GM21515 (cell line): Measurements from ENCODE around the gene MRGPRE.
"Not testable (repeated sequence)": the region's sequence is repeated elsewhere in the genome, so short reads cannot be mapped to it uniquely, and the experiment has no call there.

Experiments used
- ATAC-seq: cut with Tn5 transposase; IDR thresholded peaks from one replicate; pipeline ENCODE4 v1.9.1; 2021; ENCODE audit not compliant: unreplicated experiment

The MRGPRE gene, protein sequence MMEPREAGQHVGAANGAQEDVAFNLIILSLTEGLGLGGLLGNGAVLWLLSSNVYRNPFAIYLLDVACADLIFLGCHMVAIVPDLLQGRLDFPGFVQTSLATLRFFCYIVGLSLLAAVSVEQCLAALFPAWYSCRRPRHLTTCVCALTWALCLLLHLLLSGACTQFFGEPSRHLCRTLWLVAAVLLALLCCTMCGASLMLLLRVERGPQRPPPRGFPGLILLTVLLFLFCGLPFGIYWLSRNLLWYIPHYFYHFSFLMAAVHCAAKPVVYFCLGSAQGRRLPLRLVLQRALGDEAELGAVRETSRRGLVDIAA

DNA sequence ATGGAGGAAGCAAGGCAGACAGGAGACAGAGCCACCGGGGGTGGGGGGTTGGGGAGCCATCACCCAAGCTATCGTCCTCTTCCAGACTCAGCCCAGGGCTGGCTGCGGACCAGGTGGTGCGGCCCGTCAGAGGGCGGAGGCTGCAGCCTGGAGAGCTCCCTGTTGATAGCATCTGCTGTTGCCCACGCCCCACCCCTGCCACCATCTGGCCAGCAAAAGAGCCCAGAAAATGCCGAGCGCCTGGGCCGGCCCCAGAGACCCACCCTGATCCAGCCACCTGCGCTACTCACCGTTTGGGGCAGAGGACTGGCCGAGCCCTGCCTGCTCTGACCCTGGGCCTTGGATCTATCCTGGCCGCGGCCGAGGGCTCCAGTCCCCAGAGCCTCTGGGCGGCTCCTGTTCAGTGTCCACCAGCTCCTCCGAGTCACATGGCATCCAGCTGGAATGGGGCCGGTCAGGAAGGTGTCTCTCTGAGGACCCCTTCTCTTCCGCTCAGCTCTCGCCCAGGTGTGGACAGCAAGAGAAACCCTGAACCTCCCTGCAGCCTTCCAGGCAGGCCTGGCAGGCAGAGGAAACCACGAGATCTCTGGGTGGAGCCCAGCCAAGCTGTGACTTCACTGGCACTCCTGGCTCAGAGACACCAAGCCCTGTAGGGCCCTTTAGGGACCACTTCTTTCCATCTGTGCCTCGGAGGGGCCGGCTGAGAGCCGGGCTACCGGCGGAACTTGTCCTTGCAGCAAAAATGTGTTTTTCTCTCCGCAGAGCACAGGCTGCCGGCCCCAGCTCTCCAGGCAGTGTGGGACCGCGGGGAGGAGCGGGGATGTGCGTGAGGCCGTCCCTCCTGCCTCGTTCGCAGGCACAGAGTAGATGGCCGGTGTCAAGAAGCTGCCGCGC is at the start of gene MRGPRE:
Gene MRGPRE (minus strand): TSS at position 567 of the 894 bp plus-strand sequence. CDS start 3,618 bp downstream, outside the sequence.
- ATAC-seq: no peak

DNA sequence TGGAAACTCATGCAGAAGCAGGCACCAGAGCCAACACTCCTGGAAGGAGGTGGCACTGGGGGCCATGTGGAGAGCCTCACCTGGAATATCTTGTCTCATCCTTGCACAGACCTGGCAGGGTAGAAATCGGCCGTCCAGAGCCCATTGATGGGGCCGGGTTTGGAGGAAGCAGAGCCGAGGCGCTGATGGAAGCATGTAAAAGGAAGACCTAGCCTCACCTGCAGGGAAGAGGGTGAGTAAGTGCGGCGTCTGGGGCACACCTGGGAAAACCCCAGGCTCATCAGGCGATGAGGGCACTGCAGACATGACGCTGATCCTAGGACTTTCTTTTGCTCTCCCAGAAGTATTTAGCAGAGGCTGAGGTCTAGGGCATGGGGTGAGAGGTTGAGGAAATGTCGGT is 48.9 kb upstream of the MRGPRE start:
- ATAC-seq: not testable (repeated sequence)

DNA sequence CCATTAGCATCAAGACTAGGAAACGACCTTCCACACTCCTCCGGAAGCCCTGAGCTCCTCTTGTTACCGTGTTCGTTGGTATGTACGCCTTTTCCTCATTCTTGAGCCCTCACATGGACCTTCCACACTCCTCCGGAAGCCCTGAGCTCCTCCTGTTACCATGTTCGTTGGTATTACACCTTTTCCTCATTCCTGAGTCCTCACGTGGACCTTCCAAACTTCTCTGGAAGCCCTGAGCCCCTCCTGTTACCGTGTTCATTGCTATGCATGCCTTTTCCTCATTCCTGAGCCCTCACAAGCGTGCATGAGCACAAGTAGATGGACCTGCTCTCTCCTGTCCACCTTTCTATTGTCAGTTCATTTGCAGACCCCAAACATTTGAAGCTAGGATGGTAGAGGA is 48.4 kb upstream of the MRGPRE start:
- not testable (repeated sequence) for ATAC-seq

DNA sequence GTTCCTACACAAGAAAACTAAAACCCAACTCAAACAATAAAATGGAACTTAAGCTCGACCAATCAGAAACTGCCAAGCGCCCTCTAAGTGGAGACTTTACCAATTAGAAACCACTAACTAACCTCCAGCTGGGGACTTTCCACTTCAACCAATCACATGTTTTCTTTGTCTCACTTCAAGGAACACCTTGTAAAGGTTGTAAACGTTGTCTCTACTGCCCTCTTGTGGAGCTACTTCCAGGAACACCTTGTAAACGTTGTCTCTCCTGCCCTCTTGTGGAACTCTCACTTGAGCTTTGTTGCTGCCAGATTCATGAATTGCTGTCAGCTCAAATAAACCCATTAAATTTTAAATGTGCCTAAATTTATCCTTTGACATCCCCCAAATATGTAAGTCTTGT is 46.7 kb upstream of the MRGPRE start:
- not testable (repeated sequence) for ATAC-seq

DNA sequence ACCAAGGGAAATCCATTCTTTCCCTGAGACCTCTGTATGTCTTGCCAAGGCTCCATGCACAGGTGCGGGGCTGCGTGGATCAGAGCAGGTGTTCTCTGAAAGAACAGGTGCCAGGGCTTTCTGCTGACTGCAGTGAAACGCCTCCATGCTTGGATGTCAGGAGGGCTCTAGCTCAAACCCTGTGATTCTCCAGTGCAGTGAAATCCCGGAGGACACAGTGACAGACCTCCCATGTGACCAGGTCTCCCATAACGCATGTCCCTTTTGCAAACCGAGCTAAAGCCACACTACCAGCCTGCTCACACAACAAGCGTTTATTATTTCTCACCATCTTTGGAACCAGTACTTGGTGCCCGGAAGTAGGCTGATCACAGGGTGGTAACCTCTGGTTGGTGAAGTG is 41.4 kb upstream of the MRGPRE start:
- ATAC-seq: not testable (repeated sequence)

DNA sequence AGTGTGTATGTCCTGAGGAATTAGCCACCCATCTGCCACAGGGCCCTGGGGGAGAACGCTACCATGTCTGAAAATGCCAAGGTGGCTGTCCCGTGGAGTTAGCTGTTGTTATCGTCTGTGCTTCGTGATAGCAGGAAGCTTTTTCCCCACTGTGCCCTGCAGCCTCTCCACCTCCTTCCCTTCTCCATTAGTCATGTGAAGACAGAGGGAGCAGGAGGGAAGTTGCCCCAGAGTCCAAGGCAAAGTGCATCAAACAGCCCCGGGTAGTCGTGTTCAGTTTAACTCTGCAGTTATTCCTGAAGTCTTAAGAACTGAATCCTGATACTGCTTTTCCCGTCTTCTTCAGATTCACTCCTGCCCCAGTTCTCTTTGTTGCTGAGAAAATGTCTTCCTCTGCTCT is 30.3 kb upstream of the MRGPRE start:
- not testable (repeated sequence) for ATAC-seq

DNA sequence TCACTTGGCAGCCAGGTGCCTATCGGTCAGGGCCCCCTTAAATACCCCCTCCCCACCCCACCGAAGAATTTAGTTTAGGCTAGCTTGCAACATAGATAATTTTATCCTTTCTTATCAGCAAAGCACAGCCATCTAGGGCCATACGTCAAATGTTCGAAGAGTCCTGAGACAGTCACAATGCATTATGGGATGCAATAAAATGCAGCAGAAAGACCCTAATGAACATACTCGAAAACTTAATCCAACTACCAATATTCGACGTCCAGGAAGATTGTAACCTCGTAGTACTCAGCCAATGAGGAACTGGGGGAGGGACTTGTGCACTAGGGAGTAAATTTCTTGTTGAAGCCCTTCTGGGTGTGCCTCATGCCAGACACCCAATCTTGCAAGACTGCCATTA is 29.6 kb upstream of the MRGPRE start:
- ATAC-seq: not testable (repeated sequence)

DNA sequence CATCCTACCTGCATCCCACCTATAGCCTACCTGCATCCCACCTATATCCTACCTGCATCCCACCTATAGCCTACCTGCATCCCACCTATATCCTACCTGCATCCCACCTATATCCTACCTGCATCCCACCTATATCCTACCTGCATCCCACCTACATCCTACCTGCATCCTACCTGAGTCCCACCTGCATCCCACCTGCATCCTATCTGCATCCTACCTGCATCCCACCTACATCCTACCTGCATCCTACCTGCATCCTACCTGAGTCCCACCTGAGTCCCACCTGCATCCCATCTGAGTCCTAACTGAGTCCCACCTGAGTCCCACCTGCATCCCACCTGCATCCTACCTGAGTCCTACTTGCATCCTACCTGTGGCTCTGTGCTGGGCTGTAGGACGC is 25.3 kb upstream of the MRGPRE start:
- ATAC-seq: not testable (repeated sequence)

DNA sequence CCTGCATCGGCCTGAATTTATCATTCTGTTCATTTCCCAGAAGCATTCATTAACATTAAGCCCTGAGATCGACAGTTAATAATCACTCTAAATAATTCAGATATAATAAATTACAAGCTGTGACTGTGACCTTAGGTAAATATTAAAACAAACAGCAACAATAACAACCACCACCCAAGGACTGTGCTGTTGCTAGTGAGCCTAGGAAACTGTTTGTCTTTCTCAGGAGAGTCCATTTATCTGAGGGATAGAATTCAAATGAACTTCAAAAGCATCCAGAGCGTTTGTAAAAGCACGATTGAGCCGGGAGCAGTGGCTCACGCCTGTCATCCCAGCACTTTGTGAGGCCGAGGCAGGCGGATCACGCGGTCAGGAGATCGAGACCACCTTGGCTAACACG is 23.0 kb upstream of the MRGPRE start:
- ATAC-seq: not testable (repeated sequence)

DNA sequence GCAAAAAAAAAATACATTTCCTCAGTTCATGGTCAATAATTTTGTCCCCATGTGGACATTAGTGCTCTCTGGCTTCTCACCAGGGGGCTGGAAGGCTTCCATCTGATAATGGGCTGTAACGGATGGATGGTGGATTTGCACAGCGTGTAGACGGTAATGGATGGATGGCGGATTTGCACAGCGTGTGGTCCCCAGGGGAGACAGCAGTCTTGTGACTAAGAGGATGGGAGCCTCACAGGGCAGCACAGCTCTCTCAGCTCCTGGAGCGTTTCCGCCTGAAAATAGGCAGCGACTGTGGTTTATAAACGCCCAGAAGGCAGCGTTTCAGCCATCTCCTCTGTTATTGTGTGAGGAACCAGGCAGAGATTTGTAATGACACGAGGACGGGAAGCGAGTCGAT is 22.6 kb upstream of the MRGPRE start:
- ATAC-seq: not testable (repeated sequence)

DNA sequence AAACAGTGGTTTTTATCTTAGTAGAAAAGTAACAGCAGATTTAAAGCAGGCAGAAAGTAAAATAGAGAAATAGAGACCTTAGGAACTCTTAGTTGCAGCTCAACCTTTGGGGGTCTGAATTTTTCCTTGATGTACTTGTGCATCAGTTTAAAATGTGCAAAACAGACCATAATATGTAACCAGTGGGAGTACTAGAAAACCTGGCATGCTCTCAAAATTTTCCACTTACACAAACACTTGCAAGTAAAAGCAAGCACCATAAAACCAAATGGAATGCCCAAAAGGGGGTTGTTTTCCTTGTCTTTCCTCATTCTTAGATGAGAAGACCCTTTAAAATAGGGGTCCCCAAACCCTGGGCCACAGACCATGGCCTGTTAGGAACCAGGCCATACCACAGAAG is 12.9 kb upstream of the MRGPRE start:
- no peak for ATAC-seq

DNA sequence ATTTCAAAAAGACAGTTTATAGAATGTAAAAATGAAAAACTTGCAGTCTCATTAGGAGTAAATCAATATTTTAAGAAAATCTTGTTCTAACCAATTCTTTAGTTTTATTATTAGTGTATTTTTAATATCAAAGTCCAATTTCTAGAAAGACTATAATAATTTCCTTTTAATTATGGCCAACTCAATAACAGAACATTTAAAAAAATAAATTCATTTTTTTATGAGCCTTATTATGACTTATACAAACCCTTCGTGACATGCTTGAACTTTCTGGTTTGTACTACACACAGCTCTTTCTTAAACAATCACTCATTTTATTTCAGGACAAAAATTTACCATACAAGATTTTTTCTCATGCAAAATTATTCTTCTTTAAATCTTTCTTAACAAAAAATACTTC is 11.7 kb upstream of the MRGPRE start:
- no peak for ATAC-seq

DNA sequence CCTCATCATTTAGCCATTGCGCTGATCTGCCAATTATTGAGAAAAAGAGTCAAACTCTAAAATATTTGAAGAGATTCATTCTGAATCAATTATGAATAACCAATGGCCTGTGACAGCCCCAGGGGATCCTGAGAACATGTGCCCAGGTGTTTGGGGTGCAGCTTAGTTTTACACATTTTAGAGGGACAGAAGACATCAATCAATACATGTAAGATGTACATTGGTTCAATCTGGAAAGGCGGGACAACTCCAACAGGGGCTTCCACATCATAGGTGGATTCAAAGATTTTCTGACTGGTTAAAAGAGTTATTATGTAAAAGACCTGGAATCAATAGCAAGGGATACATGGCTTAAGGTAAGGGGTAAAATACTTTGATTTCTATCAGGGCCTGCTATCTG is 4.9 kb upstream of the MRGPRE start:
- no peak for ATAC-seq

DNA sequence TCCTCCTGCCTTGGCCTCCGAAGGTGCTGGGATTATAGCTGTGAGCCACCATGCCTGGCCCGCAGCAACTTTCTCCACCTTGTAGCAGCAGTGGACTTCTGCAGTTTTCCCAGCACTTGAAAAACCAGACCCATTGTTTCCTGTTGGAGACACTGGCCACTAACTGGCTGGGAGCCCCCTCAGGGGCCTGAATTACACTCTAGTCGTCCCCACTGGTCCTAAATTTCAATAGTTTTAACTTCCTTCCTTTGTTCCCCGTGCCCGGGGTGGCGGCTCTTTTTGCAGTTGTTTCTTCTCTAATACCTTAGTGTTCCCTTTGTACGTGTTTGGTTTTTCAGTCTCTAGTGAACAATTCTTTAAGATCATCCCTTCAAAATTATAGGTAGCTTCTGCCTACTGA is 2.6 kb upstream of the MRGPRE start:
- no peak for ATAC-seq

DNA sequence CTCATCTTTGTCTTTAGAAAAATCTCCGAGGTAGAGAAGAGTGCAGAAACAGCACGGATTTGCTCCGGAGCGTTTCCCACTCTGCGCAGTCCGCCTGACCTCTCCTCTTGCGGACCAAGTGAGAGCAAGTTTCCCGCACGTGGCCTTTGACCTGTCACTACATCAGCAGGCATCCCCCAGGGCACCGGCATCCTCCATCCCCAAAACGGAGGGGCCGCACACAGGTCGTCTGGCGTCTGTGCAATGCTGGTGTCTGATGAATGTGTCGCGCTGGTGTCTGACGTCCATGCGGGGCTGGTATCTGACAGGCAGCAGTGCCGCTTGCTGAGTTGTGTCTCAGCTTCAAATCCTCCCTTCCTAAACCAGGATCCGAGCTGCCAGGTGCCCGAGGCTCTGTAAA is 739 bp upstream of the MRGPRE start:
- ATAC-seq: no peak

DNA sequence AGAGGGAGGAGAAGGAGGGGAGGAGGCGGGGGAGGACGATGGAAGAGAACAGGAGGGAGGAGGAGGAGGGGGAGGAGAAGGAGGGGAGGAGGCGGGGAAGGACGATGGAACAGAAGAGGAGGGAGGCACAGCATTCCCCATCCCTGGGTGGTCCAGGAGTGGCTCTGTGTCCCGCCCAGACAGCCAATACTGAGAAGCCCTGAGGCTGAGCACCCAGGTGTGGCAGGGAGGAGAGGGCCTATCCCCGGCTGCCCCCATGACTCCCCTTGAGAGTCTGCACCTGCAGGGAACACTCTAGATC is 717 bp downstream of the MRGPRE start:
- ATAC-seq: no peak

DNA sequence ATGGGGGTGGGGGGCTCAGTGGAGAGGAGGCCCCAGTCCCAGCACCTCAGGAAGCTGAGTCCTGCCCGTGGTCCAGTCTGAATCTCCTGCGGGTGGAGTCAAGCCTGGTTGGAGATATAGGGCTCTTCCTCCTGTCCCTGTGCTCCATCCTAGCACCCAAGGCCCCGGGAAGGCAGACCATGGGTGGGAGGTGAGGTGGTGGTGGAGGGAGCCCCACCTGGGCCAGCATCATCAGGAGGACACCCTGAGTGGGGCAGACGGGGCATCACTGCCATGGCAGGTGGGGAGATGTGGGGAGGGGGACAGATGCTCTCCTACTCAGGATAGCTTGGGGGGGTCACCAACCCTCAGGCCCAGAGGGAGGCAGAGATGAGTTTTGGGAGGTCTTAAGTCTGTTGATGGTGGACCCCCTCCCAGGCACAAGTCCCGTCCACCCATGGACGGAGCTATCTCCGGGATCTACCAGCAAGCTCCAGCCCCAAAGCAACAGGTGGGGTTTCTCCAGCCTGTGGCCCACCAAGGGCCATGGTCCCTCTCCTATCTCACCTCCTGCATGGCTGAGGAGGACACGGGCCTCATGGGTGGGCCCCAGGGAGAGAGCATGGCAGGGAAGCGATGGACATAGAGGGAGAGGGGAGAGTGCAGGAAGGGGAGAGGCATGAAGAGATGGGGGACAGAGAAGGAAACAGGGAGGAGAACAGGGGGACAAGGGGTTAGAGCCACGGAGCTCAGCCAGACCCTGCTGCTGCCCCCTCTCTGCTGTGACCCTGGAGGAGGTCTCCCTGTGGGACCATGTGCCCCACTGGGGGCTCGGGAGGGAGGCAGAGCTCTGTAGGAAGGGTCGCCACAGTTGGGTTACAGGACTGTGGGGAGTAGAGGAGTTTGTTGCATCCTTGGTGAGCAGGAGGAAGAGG is 1.3 kb downstream of the MRGPRE start:
- ATAC-seq: no peak

DNA sequence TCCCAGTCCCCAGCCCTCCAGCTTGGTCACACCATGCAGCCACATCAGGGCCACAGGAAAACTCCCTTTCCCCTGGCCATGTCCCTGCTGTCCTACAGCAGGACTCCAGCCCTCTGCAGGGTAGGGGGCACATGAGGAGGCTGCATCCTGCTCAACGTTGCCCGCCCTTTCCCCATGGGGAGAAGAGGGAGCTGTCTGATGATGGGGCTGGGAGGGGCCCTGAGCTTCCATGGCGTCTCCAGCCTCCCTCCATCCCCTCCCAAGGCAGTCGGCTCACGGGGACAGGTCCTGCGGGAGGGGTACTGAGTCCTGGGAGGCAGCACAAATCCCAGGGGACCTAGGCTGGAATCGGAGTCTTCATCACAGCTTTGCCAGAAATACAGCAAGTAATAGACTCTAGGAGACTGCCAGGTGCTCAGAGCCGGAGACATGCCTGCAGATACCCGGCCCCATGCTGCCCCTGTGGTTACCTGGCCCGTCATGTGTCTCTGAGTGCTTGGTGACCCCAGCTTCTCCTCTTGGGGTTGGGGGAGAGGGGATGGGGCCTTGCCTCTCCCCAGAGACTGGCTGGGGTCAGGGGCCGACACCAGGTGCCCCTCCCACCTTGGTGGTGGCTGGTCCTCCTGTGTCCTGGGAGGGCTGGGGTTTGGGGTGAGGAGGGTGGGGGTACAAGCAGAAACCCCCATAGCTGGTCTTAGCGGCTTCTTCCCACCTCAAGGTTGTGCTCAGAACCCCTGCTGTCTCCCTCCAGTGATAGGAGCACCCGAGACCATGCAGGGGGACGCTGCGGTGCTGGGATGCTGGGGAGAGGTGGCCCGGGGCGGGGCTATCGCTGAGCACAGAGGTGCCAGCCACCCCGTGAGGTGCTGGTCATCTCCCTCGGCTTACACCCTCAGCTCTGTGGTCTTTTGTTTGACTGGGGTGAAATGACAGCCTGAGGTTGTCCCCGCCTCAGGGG is 2.3 kb downstream of the MRGPRE start:
- ATAC-seq: no peak

DNA sequence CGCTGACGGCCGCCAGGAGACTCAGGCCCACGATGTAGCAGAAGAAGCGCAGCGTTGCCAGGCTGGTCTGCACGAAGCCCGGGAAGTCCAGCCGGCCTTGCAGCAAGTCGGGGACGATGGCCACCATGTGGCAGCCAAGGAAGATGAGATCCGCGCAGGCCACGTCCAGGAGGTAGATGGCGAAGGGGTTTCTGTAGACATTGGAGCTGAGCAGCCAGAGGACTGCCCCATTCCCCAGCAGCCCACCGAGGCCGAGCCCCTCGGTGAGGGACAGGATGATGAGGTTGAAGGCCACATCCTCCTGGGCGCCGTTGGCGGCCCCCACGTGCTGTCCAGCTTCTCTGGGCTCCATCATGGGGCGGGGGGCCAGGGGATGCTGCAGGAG is 3.8 kb downstream of the MRGPRE start:
- ATAC-seq: no peak
